Measurements from ENCODE around the gene SCNN1A.
"Not testable (repeated sequence)": the region's sequence is repeated elsewhere in the genome, so short reads cannot be mapped to it uniquely, and the experiment has no call there.

Gene SCNN1A

DNA sequence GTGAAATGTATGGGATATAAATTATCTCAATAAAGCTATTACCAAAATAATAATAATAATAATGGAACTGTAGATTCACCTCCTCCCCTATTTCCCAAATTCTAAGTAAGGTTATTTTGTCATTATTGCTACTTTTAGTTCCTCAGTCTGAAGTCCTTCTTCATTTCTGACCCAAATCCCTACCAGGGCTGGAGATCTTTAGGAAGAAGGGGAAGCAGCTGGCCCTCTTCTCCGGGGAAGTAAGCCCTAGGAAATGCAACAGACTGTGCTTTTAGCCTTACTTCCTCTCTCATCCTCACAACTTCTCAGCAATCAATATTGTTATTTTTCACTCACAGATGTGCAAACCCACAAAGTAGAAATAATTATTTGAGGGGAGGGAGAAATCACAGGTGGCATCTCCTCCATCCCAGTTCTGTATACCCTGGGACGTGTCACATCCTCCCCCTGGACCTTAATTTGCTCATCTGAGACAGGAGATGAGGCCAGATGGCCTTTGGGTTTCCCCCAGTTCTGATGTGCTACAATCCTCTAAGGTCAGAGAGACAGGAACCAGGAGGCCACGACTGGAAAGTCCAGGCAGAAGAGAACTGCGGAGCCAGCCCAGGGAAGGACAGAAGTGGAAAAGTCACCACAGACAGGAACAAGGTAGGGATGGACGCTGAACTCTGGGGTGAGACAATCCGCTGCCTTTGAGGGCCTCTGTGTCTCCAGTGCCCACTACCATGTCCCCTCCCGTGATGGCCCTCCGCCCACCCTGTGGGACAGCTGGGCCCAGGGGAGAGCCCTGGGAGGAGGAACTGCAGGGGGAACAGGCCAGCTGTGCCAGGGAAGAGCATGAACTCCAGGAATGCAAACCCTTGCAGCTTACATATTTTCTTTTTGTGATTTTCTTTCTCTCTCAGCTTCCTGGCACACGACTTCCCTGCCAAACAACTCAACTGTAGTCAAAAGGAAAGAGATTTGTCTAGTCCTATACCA lies 22.9 kb downstream of the SCNN1A start:
- DNase-seq (ENCODE audit: insufficient read length) (no peak), FAIRE-seq (no peak)
- TF ChIP-seq POLR2AphosphoS5 (IDR thresholded peaks at IDR 0.05; ENCODE audit: low read depth, low read length): no peak
- no peak for TF ChIP-seq POLR2A (IDR thresholded peaks at IDR 0.05; ENCODE audit: low read depth, low read length)
- TF ChIP-seq TAF1 (IDR thresholded peaks at IDR 0.05; ENCODE audit: borderline replicate concordance, low read depth, low read length): no peak

DNA sequence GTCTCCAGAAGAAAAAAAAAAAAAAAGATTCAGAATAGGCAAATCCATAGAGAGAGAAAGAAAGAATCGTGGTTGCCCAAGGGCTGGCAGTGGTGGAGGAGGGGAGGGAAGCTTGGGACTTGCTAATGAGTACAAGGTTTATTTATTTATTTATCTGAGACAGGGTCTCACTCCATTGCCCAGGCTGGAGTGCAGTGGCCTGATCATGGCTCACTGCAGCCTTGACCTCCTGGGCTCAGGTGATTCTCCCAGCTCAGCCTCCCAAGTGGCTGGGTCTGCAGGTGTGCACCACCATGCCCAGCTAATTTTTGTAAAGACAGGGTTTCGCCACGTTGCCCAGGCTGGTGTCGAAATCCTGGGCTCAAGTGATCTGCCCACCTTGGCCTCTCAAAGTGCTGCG lies 23.7 kb downstream of the SCNN1A start:
- FAIRE-seq (no peak), DNase-seq (ENCODE audit: insufficient read length) (no peak)
- TF ChIP-seq TAF1 (IDR thresholded peaks at IDR 0.05; ENCODE audit: borderline replicate concordance, low read depth, low read length): no peak
- no peak for TF ChIP-seq POLR2A (IDR thresholded peaks at IDR 0.05; ENCODE audit: low read depth, low read length)
- TF ChIP-seq POLR2AphosphoS5 (IDR thresholded peaks at IDR 0.05; ENCODE audit: low read depth, low read length): no peak

DNA sequence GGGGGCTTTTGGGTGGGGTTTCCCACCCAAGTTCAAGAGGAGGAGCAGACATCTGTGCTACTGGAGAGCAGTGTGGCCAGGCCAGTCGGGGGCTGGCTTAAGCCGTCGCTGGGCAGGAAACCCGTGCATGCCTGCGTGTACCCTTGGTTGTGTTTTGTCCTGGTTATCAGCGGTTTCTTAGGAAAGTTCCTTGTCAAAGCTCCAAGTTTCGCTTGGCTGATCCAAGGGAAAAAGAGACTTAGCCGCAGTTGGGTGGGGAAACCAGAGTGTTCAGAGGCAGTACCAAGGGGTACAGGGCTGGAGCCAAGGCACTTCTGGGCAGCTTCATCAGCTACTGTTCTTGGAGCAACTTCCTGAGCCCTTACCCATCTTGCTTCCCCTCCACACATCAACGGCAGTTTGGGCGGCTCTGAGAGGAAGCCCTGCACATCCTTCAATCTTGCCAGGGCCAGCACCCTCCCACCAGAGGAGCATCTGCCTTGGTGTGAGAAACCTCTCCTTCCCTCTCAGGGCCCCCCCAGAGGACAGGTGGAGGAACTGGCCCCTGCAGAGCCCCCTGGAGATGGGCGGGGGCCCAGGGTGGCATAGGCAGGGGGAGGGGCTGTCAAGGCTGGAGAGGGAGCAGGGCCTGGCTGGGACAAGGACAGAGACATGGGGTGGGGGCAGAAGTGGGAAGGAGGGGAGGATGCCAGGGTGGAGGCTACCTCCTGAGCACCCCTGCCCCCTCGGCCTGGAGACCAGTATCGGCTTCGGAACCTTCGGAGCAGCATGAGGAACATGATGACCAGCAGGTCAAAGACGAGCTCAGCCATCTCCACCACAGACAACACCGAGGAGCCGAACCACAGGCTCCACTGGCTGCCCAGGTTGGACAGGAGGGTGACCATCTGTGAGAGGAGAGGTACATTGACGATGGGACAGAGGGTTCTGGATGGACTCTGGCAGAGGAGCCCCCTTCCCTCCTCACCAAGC lies 27.7 kb downstream of the SCNN1A start:
- FAIRE-seq (no peak), DNase-seq (ENCODE audit: insufficient read length) (no peak)
- TF ChIP-seq POLR2A (IDR thresholded peaks at IDR 0.05; ENCODE audit: low read depth, low read length) (no peak), POLR2AphosphoS5 (IDR thresholded peaks at IDR 0.05; ENCODE audit: low read depth, low read length) (no peak), TAF1 (IDR thresholded peaks at IDR 0.05; ENCODE audit: borderline replicate concordance, low read depth, low read length) (no peak)

DNA sequence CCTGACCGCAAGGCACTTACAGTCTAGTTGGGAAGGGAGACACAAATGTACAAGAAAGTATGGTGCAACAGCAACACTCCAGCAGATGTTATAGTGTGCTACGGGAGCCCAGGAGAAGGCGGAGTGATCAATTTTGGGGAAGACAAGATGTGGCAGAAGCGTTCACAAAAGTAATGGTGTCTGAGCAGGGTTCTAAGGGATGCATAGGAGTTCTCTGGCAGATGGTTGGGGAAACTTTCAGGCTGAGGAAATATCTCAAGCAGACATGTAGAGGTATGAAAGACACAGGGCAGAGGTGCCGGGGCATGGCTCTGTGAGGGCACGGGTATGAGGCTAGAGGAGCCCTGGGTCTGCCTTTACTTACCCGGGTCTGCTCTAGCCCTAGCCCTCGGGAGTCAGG lies 28.4 kb downstream of the SCNN1A start:
- FAIRE-seq: peak; percentile 33
- no peak for TF ChIP-seq POLR2A (IDR thresholded peaks at IDR 0.05; ENCODE audit: low read depth, low read length)
- TF ChIP-seq TAF1 (IDR thresholded peaks at IDR 0.05; ENCODE audit: borderline replicate concordance, low read depth, low read length): no peak
- TF ChIP-seq POLR2AphosphoS5 (IDR thresholded peaks at IDR 0.05; ENCODE audit: low read depth, low read length): no peak
- no peak for DNase-seq (ENCODE audit: insufficient read length)

DNA sequence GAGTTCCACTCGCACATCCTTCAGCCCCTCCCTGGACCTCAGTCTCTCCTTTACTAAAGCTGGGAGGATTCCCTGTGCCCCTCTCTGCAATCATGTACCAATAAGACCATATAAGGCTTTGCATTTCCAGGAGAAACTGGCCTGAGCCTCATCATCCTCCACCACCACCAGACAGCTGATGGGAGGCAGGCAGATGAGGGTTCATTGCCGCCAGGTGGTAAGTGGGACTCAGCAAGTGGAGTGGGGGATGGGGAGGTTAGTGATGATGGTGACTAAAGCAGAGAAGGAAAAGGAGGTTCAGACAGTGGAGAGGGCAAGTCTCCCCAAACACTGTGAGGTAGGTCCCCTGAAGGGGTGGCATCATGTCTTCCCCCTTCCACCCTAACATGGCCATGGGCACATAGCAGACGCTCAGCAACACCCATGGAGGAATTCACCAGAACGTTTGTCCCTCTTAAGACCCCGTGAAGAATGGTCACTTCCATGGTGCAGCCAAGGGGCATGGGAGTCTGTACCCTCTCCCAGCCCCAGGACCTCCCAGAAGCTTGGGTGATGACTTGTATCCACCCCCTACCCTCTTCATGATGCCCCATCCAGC lies 29.0 kb downstream of the SCNN1A start:
- FAIRE-seq (no peak), DNase-seq (ENCODE audit: insufficient read length) (no peak)
- TF ChIP-seq TAF1 (IDR thresholded peaks at IDR 0.05; ENCODE audit: borderline replicate concordance, low read depth, low read length) (no peak), POLR2AphosphoS5 (IDR thresholded peaks at IDR 0.05; ENCODE audit: low read depth, low read length) (no peak), POLR2A (IDR thresholded peaks at IDR 0.05; ENCODE audit: low read depth, low read length) (no peak)

DNA sequence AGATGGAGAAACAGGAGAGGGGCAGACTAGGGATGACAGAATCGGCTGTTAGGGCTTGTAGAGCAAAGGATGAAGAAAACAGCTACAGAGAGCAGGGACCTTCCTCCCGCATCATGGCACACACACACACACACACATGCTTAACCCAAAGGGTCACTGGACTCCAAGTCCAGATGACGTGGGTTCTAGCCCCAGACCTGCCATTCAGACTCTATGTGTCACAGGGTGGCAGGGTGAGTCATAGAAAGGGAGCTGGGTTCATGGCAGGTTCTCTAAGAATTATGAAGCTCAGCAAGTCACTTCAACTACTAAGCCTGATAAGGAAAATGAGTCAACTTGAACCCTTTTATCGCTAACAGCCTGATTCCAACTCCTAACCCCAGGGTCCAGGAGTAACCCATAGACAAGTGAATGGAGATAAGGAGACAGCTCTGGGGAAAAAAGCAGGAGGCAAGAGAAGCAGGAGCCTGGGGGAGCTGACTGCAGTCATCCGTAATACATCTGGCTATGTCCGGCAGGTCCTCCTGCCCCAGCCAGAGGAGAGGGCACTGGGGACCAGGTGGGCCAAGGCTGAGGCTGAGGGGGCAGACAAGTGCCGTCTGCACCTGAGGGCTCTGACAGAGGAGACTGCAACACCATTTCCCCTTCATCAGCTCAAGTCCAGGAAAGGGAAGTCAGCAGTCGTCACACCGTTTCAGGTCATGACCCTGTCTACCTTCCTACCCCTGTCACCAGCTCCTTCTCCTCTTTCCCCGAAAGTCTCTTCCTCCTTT lies 29.9 kb downstream of the SCNN1A start:
- DNase-seq (ENCODE audit: insufficient read length): no peak
- TF ChIP-seq TAF1 (IDR thresholded peaks at IDR 0.05; ENCODE audit: borderline replicate concordance, low read depth, low read length) (no peak), POLR2AphosphoS5 (IDR thresholded peaks at IDR 0.05; ENCODE audit: low read depth, low read length) (no peak), POLR2A (IDR thresholded peaks at IDR 0.05; ENCODE audit: low read depth, low read length) (no peak)
- no peak for FAIRE-seq

DNA sequence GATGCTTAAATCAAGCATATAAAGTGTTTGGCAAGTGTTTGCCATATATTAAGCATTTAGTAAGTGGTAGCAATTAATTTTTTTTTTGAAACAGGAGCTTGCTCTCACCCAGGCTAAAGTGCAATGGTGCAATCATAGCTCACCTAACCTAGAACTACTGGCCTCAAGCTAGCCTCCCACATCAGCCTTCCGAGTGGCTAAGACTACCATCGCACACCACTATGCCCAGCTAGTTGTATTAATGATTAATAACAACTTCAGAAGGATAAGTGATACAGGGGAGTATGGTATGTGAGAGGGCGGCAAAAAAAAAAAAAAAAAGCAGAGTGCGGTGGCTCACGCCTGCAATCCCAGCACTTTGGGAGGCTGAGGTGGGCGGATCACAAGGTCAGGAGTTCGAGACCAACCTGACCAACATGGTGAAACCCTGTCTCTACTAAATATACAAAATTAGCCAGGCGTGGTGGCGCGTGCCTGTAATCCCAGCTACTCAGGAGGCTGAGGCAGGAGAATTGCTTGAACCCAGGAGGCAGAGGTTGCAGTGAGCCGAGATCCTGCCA lies 31.2 kb downstream of the SCNN1A start:
- FAIRE-seq; DNase-seq (ENCODE audit: insufficient read length): not testable (repeated sequence)

DNA sequence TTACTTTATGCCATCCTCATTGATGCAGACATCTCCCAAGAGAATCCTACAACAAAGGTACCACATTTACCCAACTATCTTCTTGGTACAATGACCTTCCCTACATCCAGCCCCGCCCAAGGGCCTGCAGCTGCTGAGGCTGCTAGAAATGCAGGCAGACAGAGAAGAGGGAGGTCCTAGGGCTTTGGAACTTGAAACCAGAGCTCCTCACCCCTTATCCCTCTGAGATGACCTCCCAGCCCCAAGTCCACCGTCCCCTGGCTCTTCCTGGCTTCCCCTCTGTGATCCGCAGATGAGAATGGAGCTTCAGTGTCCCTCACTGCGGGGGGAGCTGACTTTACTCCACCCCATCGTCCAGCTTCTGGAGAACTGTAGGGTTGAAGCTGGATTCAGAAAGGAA lies 31.8 kb downstream of the SCNN1A start:
- no peak for DNase-seq (ENCODE audit: insufficient read length)
- TF ChIP-seq POLR2AphosphoS5 (IDR thresholded peaks at IDR 0.05; ENCODE audit: low read depth, low read length): no peak
- TF ChIP-seq POLR2A (IDR thresholded peaks at IDR 0.05; ENCODE audit: low read depth, low read length): no peak
- no peak for TF ChIP-seq TAF1 (IDR thresholded peaks at IDR 0.05; ENCODE audit: borderline replicate concordance, low read depth, low read length)
- no peak for FAIRE-seq

DNA sequence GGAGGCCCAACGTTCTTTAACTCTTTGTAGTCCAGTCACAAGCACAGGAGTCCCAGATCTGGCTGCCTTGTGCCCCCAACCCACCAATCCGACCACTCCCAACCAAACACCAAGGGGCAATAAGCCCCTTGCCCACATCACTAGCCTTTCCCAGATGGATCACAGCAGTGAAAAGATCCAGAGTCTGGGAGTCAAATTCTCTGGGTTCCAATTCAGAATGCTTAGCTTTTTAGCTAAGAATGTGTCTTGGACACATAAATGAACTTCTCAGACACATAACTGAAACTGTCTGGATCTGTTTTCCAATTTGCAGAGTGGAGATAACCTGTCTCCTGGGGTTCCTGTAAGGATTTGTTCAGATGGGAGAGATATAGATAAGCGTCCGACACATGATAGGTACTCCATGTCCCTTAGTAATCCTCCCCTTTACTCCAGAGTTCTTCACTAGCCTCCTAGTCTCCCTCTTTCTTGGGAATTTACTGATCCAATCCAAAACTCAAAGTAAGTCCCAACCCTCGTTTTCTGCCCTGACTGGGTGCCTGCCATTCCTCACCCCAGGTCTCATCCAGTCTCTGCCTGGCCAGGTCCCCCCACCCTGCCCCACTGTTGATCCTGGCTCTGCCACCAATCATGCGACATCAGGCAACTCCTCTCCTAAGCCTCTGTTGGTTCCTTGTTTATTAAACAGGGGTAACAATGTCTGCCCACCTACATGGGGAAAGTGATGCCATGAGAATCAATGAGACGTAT lies 33.0 kb downstream of the SCNN1A start:
- FAIRE-seq (no peak), DNase-seq (ENCODE audit: insufficient read length) (no peak)
- no peak for TF ChIP-seq POLR2AphosphoS5 (IDR thresholded peaks at IDR 0.05; ENCODE audit: low read depth, low read length)
- TF ChIP-seq POLR2A (IDR thresholded peaks at IDR 0.05; ENCODE audit: low read depth, low read length): no peak
- TF ChIP-seq TAF1 (IDR thresholded peaks at IDR 0.05; ENCODE audit: borderline replicate concordance, low read depth, low read length): no peak

All from GM12892 (cell line).